GM12878 (cell line): Measurements from ENCODE around the gene PHF3. TPM values are rescaled to one million over a fixed set of nuclear protein-coding genes. Genes with fewer than 3 reads are reported as not detected.

ENCODE experiments used
- ATAC-seq: fragments of 200-7000 bp; cut with Tn5 transposase; 3 replicates; pipeline ENCODE4 v1.9.1; 2020; ENCODE audit warnings: mild to moderate bottlenecking, moderate library complexity
- BruUV-seq: library from RNA; stranded (reverse); fragments of 400-500 nt; replicated peaks from 2 replicates; lab custom pipeline; 2021; lab: Mats Ljungman, UMichigan
- CTCF ChIA-PET: fragments of 300-600 bp; sonication (Branson Sonifier 250); formaldehyde crosslinking; extraction: SDS; loops from one replicate; lab custom pipeline; 2021; ENCODE audit warnings: inconsistent platforms; lab: Yijun Ruan, JAX
- POLR2A ChIA-PET: fragments of 350-600 bp; formaldehyde crosslinking; extraction: SDS; loops from one replicate; lab custom pipeline; 2021; ENCODE audit warnings: inconsistent platforms; lab: Charles Lee
- RAD21 ChIA-PET: fragments of 300-600 bp; sonication (Branson Sonifier 250); formaldehyde crosslinking; loops from one replicate; lab custom pipeline; 2023; ENCODE audit warnings: antibody characterized with exemption; ENCODE audit not compliant: unreplicated experiment; lab: Charles Lee
- SMC1A ChIA-PET: fragments of 300-600 bp; sonication (Branson Sonifier 250); formaldehyde crosslinking; loops from one replicate; lab custom pipeline; 2023; ENCODE audit not compliant: unreplicated experiment, uncharacterized antibody; lab: Charles Lee
- DNase-seq: peaks from one replicate; pipeline ENCODE4 v3.0.0-alpha.2; 2011; ENCODE audit warnings: low read depth, low spot score
- FAIRE-seq: peaks from 3 replicates; lab custom pipeline; 2011; peaks lifted over from hg19 to GRCh38; lab: Jason Lieb, UNC
- H2AFZ ChIP-seq: 2 replicates; pipeline ENCODE4 v1.6.0; 2011; ENCODE audit warnings: low read depth, low read length, control low read depth; ENCODE audit not compliant: control insufficient read depth
- H3K27ac ChIP-seq: 2 replicates; pipeline ENCODE4 v1.5.1; 2011; ENCODE audit warnings: control low read depth; ENCODE audit not compliant: control insufficient read depth, insufficient read depth
- H3K27me3 ChIP-seq, 2 experiments: replicated peaks in 1 of 2; 2 replicates each; pipeline versions ENCODE4 v1.6.0 to v1.6.1; 2011; ENCODE audit warnings: low read length in 1 of 2; ENCODE audit not compliant: control insufficient read depth in 2 of 2, insufficient read depth in 2 of 2
- H3K36me3 ChIP-seq, 2 experiments: 2 replicates each; pipeline ENCODE4 v1.5.1; 2011; ENCODE audit warnings: low read length in 1 of 2; ENCODE audit not compliant: control insufficient read depth in 2 of 2, insufficient read depth in 2 of 2
- H3K4me1 ChIP-seq: 2 replicates; pipeline ENCODE4 v1.6.1; 2011; ENCODE audit warnings: mild to moderate bottlenecking, low read length, moderate library complexity, mixed read lengths; ENCODE audit not compliant: control insufficient read depth, insufficient read depth
- H3K4me2 ChIP-seq: 2 replicates; pipeline ENCODE4 v1.6.0; 2011; ENCODE audit warnings: control low read depth; ENCODE audit not compliant: control insufficient read depth, insufficient read depth
- H3K4me3 ChIP-seq: fragments of 200-600 bp; sonication (generic); 2 replicates; pipeline ENCODE4 v1.5.1; 2016
- H3K79me2 ChIP-seq: 2 replicates; pipeline ENCODE4 v1.6.0; 2011; ENCODE audit warnings: low read length; ENCODE audit not compliant: control insufficient read depth, insufficient read depth
- H3K9ac ChIP-seq: 2 replicates; pipeline ENCODE4 v1.8.0; 2011; ENCODE audit warnings: low read length, control low read depth, mixed read lengths; ENCODE audit not compliant: control insufficient read depth, insufficient read depth
- H3K9me3 ChIP-seq: replicated peaks from 3 replicates; pipeline ENCODE4 v1.5.1; 2011; ENCODE audit warnings: mild to moderate bottlenecking, low read length; ENCODE audit not compliant: control insufficient read depth, insufficient read depth
- H4K20me1 ChIP-seq: 2 replicates; pipeline ENCODE4 v1.6.0; 2011; ENCODE audit not compliant: control insufficient read depth, insufficient read depth
- ESRRA ChIP-seq: IDR thresholded peaks from 2 replicates; pipeline ENCODE4 v1.6.1; 2012; ENCODE audit warnings: mild to moderate bottlenecking, low read length, improper control_type of control experiment
- GABPA ChIP-seq: IDR thresholded peaks from 2 replicates; pipeline ENCODE4 v1.6.1; 2014; ENCODE audit warnings: antibody characterized with exemption, low read depth, mild to moderate bottlenecking, inconsistent platforms
- IRF4 ChIP-seq: IDR thresholded peaks from 2 replicates; pipeline ENCODE4 v1.6.1; 2011; ENCODE audit warnings: low read depth, low read length
- KLF5 ChIP-seq: fragments of 450-650 bp; IDR thresholded peaks from 2 replicates; pipeline ENCODE4 v1.6.1; 2014; ENCODE audit warnings: mild to moderate bottlenecking; ENCODE audit not compliant: partially characterized antibody
- NR2F1 ChIP-seq: fragments of 450-650 bp; conservative IDR thresholded peaks from 2 replicates; pipeline ENCODE4 v1.6.1; 2017; ENCODE audit warnings: mild to moderate bottlenecking
- POLR2AphosphoS5 ChIP-seq: IDR thresholded peaks from 2 replicates; pipeline ENCODE4 v1.6.1; 2011; ENCODE audit warnings: mild to moderate bottlenecking, low read length, inconsistent platforms
- RBBP5 ChIP-seq: fragments of 200-600 bp; sonication (generic); conservative IDR thresholded peaks from 2 replicates; pipeline ENCODE4 v1.6.1; 2016
- SMC3 ChIP-seq: IDR thresholded peaks from 2 replicates; pipeline ENCODE4 v1.6.1; 2011; ENCODE audit warnings: low read length, improper control_type of control experiment, borderline replicate concordance
- YY1 ChIP-seq: IDR thresholded peaks from 2 replicates; pipeline ENCODE4 v1.6.1; 2011; ENCODE audit warnings: low read depth, mild to moderate bottlenecking, low read length
- ZNF24 ChIP-seq: fragments of 450-650 bp; IDR thresholded peaks from 2 replicates; pipeline ENCODE4 v1.6.1; 2017; ENCODE audit warnings: antibody characterized with exemption, mild to moderate bottlenecking
- ZNF622 ChIP-seq: fragments of 450-650 bp; IDR thresholded peaks from 2 replicates; pipeline ENCODE4 v1.6.1; 2017; ENCODE audit warnings: mild to moderate bottlenecking, inconsistent platforms
- WGBS: methylation state at CpG from one replicate; pipeline ENCODE4 v1.1.6; 2016; ENCODE audit warnings: low lambda C conversion rate; ENCODE audit not compliant: insufficient replicate concordance, insufficient coverage; ENCODE audit errors: missing lambda C conversion rate; 5-methylcytosine and 5-hydroxymethylcytosine counted together
- in situ Hi-C: fragments of 300-500 bp; cut with MboI; formaldehyde crosslinking; loops from 9 replicates; pipeline ENCODE4 v1.14.3; 2018; ENCODE audit warnings: mixed read lengths
- intact Hi-C: fragments of 100-400 bp; cut with micrococcal nuclease; formaldehyde crosslinking; loops from one replicate; pipeline ENCODE4 v1.14.2; 2022; ENCODE audit not compliant: unreplicated experiment
- polyA plus RNA-seq, 11 experiments: library from polyadenylated mRNA; depleted of rRNA in 4 of 11; unstranded in 6 of 11; stranded (reverse) in 5 of 11; fragments of >200 nt; fragmentation: Nextera tagmentation in 4 of 11; fragmentation: Illumina TruSeq in 1 of 11; extraction: Ambion mirVana in 4 of 11; extraction: Trizol in 1 of 11; gene quantifications; 1 replicate in 1 of 11; 2 replicates in 10 of 11; pipeline versions ENCODE4 v1.2.1 to v1.2.3, GENCODE V29; 2011 to 2016; ENCODE audit warnings: inconsistent platforms in 2 of 11, missing spikeins in 2 of 11, low read depth in 1 of 11
- total RNA-seq, 4 experiments: library from RNA; depleted of rRNA in 3 of 4; stranded (reverse); fragments of >200 nt in 3 of 4; fragmentation: Illumina TruSeq in 1 of 4; extraction: Trizol in 1 of 4; gene quantifications; 2 replicates each; pipeline versions ENCODE4 v1.2.1 to v1.2.3, GENCODE V29; 2013 to 2021
- TF ChIP-seq, protein P1 (sequence below): fragments of 450-650 bp; IDR thresholded peaks from 2 replicates; pipeline ENCODE4 v1.6.1; 2016; ENCODE audit warnings: mild to moderate bottlenecking
- TF ChIP-seq, protein P2 (sequence below): IDR thresholded peaks from 2 replicates; pipeline ENCODE4 v1.6.1; 2011; ENCODE audit warnings: borderline replicate concordance, low read depth, mild to moderate bottlenecking, moderate library complexity, low read length; ENCODE audit not compliant: insufficient read depth, poor library complexity, severe bottlenecking

The PHF3 gene
- total and polyA plus RNA-seq, 10 of the 15 experiments (the other 5 are each of a cell fraction or from before 2014, with no cell fraction given): 8.3 to 61.5 (median 26.6) TPM

GRCh38 chr6:63721181-63721580 is 85.6 kb downstream of the PHF3 start:
- Histone ChIP-seq H3K27me3 (no peaks in the 10 kb centered on the region), H3K9me3 (no peaks in the 10 kb centered on the region), H3K4me2 (no peak overlapping the region), H2AFZ (no peak overlapping the region), H3K27ac (no peak overlapping the region), H3K79me2 (no peaks in the 10 kb centered on the region), H3K36me3 (no peaks in the 10 kb centered on the region; a peak in 1 of 4 replicates), H3K9ac (no peak overlapping the region), H3K4me3 (no peak overlapping the region), H3K4me1 (no peaks in the 10 kb centered on the region), H4K20me1 (no peaks in the 10 kb centered on the region)
- intact Hi-C loops: no loop called here
- in situ Hi-C loops: no loop called here
- no peak for DNase-seq
- ChIA-PET CTCF (no interaction called here), POLR2A (no interaction called here), RAD21 (no interaction called here), SMC1A (interaction anchor here (1.5 kb wide), 1 partner anchor 122 kb away, joined by 3 read pairs; no protein-coding TSS in a partner anchor)
- ATAC-seq: no peak
- no peak for TF ChIP-seq YY1
- TF ChIP-seq POLR2AphosphoS5: no peak
- TF ChIP-seq ESRRA: no peak
- no peak for TF ChIP-seq ZNF24
- no peak for TF ChIP-seq IRF4
- TF ChIP-seq GABPA: no peak
- no peak for TF ChIP-seq ZNF622
- TF ChIP-seq, protein P1, sequence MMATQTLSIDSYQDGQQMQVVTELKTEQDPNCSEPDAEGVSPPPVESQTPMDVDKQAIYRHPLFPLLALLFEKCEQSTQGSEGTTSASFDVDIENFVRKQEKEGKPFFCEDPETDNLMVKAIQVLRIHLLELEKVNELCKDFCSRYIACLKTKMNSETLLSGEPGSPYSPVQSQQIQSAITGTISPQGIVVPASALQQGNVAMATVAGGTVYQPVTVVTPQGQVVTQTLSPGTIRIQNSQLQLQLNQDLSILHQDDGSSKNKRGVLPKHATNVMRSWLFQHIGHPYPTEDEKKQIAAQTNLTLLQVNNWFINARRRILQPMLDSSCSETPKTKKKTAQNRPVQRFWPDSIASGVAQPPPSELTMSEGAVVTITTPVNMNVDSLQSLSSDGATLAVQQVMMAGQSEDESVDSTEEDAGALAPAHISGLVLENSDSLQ: no peak
- no peak for TF ChIP-seq SMC3
- TF ChIP-seq, protein P2, sequence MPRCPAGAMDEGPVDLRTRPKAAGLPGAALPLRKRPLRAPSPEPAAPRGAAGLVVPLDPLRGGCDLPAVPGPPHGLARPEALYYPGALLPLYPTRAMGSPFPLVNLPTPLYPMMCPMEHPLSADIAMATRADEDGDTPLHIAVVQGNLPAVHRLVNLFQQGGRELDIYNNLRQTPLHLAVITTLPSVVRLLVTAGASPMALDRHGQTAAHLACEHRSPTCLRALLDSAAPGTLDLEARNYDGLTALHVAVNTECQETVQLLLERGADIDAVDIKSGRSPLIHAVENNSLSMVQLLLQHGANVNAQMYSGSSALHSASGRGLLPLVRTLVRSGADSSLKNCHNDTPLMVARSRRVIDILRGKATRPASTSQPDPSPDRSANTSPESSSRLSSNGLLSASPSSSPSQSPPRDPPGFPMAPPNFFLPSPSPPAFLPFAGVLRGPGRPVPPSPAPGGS: no peak
- no peak for TF ChIP-seq KLF5
- no peak for TF ChIP-seq NR2F1
- no peak for TF ChIP-seq RBBP5
- no peak for FAIRE-seq
- WGBS: 100% methylated on average over 1 of the region's 1 CpG
- no TSS peak for BruUV-seq
